ENCODE data around the gene STAMBPL1. TPM values are rescaled to one million over a fixed set of nuclear protein-coding genes. Genes with fewer than 3 reads are reported as not detected.

Gene STAMBPL1
- total and polyA plus RNA-seq, 8 donors, result 1.2 to 3.5 (median 2.3) TPM

DNA sequence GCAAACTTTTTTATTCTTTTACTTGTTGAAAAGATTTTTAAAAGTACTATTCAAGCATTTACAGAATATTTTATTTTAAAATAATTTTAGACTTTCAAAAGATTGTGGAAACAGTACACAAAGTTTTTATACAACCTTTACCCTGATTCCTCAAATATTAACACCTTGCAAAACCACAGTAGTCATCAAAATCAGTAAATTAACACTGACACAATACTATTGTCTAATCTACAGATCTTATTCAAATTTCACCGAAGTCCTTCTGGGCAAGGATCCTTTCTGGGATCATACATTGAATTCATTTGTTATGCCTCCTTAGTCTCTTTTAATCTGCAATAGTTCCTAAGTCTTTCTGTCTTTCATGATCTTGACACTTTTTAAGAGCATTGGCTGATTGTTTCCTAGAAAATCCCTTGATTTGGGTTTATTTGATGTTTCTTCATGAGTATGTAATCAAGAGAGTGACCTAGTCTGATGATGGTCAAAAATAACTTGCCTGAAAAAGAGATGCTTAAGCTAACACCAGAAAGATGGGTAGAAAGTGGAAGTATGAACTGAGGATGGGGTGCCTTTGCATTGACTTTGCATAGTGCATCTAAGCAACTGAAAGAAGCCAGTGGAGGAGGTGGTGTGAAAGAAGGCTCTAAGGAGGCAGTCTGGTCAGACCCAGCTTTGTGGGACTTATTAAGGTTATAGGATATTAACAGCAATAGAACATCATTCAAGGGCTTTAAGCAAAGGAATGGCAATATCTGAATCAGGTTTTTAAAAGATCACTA is 9.7 kb downstream of the STAMBPL1 start:
- intact Hi-C loops (cut with DNase I), result no loop called here
- DNase-seq, result no peak
- ATAC-seq, result no peak
- no peaks in the 10 kb centered on the region for H3K27me3 ChIP-seq
- H3K9me3 ChIP-seq, result no peaks in the 10 kb centered on the region
- TF ChIP-seq, protein P1, sequence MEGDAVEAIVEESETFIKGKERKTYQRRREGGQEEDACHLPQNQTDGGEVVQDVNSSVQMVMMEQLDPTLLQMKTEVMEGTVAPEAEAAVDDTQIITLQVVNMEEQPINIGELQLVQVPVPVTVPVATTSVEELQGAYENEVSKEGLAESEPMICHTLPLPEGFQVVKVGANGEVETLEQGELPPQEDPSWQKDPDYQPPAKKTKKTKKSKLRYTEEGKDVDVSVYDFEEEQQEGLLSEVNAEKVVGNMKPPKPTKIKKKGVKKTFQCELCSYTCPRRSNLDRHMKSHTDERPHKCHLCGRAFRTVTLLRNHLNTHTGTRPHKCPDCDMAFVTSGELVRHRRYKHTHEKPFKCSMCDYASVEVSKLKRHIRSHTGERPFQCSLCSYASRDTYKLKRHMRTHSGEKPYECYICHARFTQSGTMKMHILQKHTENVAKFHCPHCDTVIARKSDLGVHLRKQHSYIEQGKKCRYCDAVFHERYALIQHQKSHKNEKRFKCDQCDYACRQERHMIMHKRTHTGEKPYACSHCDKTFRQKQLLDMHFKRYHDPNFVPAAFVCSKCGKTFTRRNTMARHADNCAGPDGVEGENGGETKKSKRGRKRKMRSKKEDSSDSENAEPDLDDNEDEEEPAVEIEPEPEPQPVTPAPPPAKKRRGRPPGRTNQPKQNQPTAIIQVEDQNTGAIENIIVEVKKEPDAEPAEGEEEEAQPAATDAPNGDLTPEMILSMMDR (IDR thresholded peaks at IDR 0.05), result no peak
- H3K4me3 ChIP-seq, result no peak overlapping the region
- H3K27ac ChIP-seq, result no peak overlapping the region
- FAIRE-seq, result no peak
- whole genome bisulfite sequencing, 2 donors, result 60 to 65% methylated on average over 1 of the region's 1 CpG
- H3K4me1 ChIP-seq, result no peaks in the 10 kb centered on the region
- no peaks in the 10 kb centered on the region for H3K36me3 ChIP-seq

- 81 to 89% methylated on average over 4 of the region's 4 CpGs for WGBS, 2 donors
These were observed 10.8 kb downstream of the STAMBPL1 start for GRCh38 chr10:88890681-88891381.

DNA sequence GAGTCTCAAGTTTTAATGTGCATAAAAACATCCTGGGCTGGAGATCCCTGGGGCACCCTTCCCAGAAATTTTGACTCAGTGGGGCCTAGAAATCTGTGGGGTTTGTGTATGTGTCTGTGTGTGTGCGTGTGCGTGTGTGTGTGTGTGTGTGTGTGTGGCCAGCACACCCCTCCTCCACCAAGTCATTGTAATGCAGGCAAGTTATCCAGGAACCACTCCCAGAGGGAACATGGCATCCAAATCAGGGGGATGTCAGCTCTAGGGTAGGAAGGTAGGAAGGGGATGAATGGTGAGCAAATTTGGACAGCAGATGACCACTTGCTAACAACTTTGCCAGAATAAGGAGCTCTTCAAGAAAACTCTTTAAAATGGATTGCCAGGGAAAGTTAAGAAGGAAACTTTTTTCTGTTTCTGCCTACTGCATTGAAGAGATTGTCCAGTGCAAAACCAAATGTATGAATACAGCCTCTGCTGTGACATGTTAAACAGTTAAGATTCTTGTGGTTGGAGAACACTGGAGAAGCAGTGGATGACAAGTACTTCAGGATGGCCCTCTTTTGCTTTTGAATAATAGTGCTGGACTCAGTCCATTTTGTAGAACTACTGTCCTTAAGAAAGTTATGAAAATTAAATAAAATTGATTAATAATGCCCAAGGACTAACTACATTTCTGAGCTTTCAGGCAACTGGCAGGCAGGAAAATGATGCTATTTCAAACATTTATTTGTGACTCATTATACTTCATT is 12.3 kb downstream of the STAMBPL1 start:
- ATAC-seq (no peak), FAIRE-seq (peak; percentile 57), DNase-seq (no peak)
- intact Hi-C loops (cut with DNase I), result no loop called here
- H3K27me3 ChIP-seq, result no peaks in the 10 kb centered on the region
- no peak overlapping the region for H3K27ac ChIP-seq
- no peak overlapping the region for H3K4me3 ChIP-seq
- TF ChIP-seq, protein P1 (IDR thresholded peaks at IDR 0.05), result no peak
- WGBS, 2 donors, result 76 to 84% methylated on average over 2 of the region's 2 CpGs
- no peaks in the 10 kb centered on the region for H3K4me1 ChIP-seq
- no peaks in the 10 kb centered on the region for H3K9me3 ChIP-seq
- H3K36me3 ChIP-seq, result no peaks in the 10 kb centered on the region

More at GRCh38 chr10:88890681-88891381, 10.8 kb downstream of the STAMBPL1 start:
- Histone ChIP-seq H3K27ac (no peak overlapping the region), H3K36me3 (no peaks in the 10 kb centered on the region), H3K4me1 (no peaks in the 10 kb centered on the region), H3K9me3 (no peaks in the 10 kb centered on the region), H3K27me3 (no peaks in the 10 kb centered on the region), H3K4me3 (no peak overlapping the region)
- no peak for DNase-seq
- intact Hi-C loops (cut with DNase I), result no loop called here
- no peak for ATAC-seq
- TF ChIP-seq, protein P1 (IDR thresholded peaks at IDR 0.05), result no peak
- no peak for FAIRE-seq

- Histone ChIP-seq H3K4me3 (no peak overlapping the region), H3K9me3 (no peaks in the 10 kb centered on the region), H3K27me3 (no peaks in the 10 kb centered on the region), H3K27ac (no peak overlapping the region), H3K36me3 (no peaks in the 10 kb centered on the region), H3K4me1 (no peaks in the 10 kb centered on the region)
- TF ChIP-seq, protein P1 (IDR thresholded peaks at IDR 0.05), result no peak
- WGBS, 2 donors, result 76 to 80% methylated on average over 3 of the region's 3 CpGs
- ATAC-seq (peak in 3 of 4 donors; percentile 9 to 28 (median 19)), DNase-seq (no peak), FAIRE-seq (no peak)
- intact Hi-C loops (cut with DNase I), result no loop called here
These were observed 13.6 kb downstream of the STAMBPL1 start for GRCh38 chr10:88893611-88894010.

Data from pancreas (tissue), 10 donors.